Smooth muscle cell (in vitro differentiated cells): ENCODE data around the gene RPS6KB1. TPM values are rescaled to one million over a fixed set of nuclear protein-coding genes. Genes with fewer than 3 reads are reported as not detected.

ENCODE experiments used
- DNase-seq: peaks from one replicate; lab custom pipeline; 2025; ENCODE audit not compliant: unreplicated experiment; lab: John Stamatoyannopoulos, UW
- H2AFZ ChIP-seq: fragments of 200-600 bp; sonication (generic); 2 replicates; pipeline ENCODE4 v1.6.0; 2016; ENCODE audit warnings: antibody characterized with exemption, low read depth, mild to moderate bottlenecking
- H3F3A ChIP-seq: fragments of 200-600 bp; sonication (generic); 2 replicates; pipeline ENCODE4 v1.6.0; 2017; ENCODE audit warnings: antibody characterized with exemption, low read depth
- H3K27ac ChIP-seq: fragments of 200-600 bp; sonication (generic); 2 replicates; pipeline ENCODE4 v1.5.1; 2016; ENCODE audit warnings: low read depth, mild to moderate bottlenecking
- H3K27me3 ChIP-seq: fragments of 200-600 bp; sonication (generic); 2 replicates; pipeline ENCODE4 v1.6.1; 2016; ENCODE audit warnings: low read depth, mild to moderate bottlenecking
- H3K36me3 ChIP-seq: fragments of 200-600 bp; sonication (generic); 2 replicates; pipeline ENCODE4 v1.5.1; 2016; ENCODE audit warnings: low read depth
- H3K4me1 ChIP-seq: fragments of 200-600 bp; sonication (generic); 2 replicates; pipeline ENCODE4 v1.5.1; 2016; ENCODE audit warnings: low read depth
- H3K4me2 ChIP-seq: fragments of 200-600 bp; sonication (generic); 2 replicates; pipeline ENCODE4 v1.6.0; 2016; ENCODE audit warnings: mild to moderate bottlenecking
- H3K4me3 ChIP-seq: fragments of 200-600 bp; sonication (generic); 2 replicates; pipeline ENCODE4 v1.5.1; 2016; ENCODE audit warnings: mild to moderate bottlenecking
- H3K79me2 ChIP-seq: fragments of 200-600 bp; sonication (generic); 2 replicates; pipeline ENCODE4 v1.6.0; 2016; ENCODE audit warnings: low read depth, mild to moderate bottlenecking
- H3K9ac ChIP-seq: fragments of 200-600 bp; sonication (generic); 2 replicates; pipeline ENCODE4 v1.6.0; 2016; ENCODE audit warnings: low read depth
- H3K9me3 ChIP-seq: fragments of 200-600 bp; sonication (generic); replicated peaks from 2 replicates; pipeline ENCODE4 v1.5.1; 2016; ENCODE audit warnings: low read depth
- H4K20me1 ChIP-seq: fragments of 200-600 bp; sonication (generic); 2 replicates; pipeline ENCODE4 v1.6.0; 2016; ENCODE audit warnings: low read depth
- CTCF ChIP-seq: fragments of 200-600 bp; sonication (generic); IDR thresholded peaks from 2 replicates; pipeline ENCODE4 v1.5.1; 2017; ENCODE audit warnings: borderline replicate concordance, mild to moderate bottlenecking, antibody characterized with exemption; ENCODE audit not compliant: insufficient read depth, poor library complexity, severe bottlenecking
- WGBS: methylation state at CpG from one replicate; pipeline ENCODE4 v1.1.7; 2016; ENCODE audit warnings: low lambda C conversion rate; 5-methylcytosine and 5-hydroxymethylcytosine counted together
- polyA plus RNA-seq: library from polyadenylated mRNA; unstranded; fragments of >200 nt; fragmentation: Nextera tagmentation; extraction: Ambion mirVana; gene quantifications from 2 replicates; pipeline ENCODE4 v1.2.1, GENCODE V29; 2016
- total RNA-seq: library from RNA; depleted of rRNA; stranded (reverse); fragments of >200 nt; gene quantifications from 2 replicates; pipeline ENCODE4 v1.2.3, GENCODE V29; 2014

RPS6KB1 gene
- total and polyA plus RNA-seq, 2 experiments from 2014 or later: 19.0 to 20.8 TPM

DNA sequence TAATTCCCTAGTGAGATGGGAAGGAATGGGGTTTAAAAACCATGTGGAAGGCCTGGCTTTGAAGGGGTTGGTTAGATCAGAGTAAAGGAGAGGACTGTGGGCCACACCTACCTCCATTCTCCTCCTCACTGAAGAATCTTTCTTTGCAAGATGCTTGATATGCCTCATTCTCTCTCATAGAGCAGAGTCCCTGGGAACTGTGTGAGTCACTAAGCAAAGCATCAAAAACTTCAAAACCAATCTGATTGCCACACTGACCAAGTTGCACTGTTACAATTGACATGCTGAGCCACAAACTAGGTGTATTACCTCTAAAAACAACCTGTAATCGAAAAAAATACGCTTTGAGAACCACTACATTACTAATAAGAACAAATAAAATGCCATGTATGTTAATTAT, 2.2 kb upstream of the RPS6KB1 start:
- no peaks in the 10 kb centered on the region for H3F3A ChIP-seq
- H3K9ac ChIP-seq: no peak overlapping the region
- no peak overlapping the region for H3K27ac ChIP-seq
- H3K4me3 ChIP-seq: no peak overlapping the region
- DNase-seq: no peak
- 96% methylated on average over 2 of the region's 2 CpGs for WGBS
- no peak overlapping the region for H3K4me2 ChIP-seq
- peaks cover 12% of the 10 kb centered on the region for H4K20me1 ChIP-seq
- no peak for TF ChIP-seq CTCF
- H2AFZ ChIP-seq: no peak overlapping the region
- peaks cover 47% of the 10 kb centered on the region for H3K79me2 ChIP-seq
- H3K9me3 ChIP-seq: no peaks in the 10 kb centered on the region
- H3K36me3 ChIP-seq: no peaks in the 10 kb centered on the region
- no peaks in the 10 kb centered on the region for H3K27me3 ChIP-seq
- peaks cover 13% of the 10 kb centered on the region for H3K4me1 ChIP-seq

DNA sequence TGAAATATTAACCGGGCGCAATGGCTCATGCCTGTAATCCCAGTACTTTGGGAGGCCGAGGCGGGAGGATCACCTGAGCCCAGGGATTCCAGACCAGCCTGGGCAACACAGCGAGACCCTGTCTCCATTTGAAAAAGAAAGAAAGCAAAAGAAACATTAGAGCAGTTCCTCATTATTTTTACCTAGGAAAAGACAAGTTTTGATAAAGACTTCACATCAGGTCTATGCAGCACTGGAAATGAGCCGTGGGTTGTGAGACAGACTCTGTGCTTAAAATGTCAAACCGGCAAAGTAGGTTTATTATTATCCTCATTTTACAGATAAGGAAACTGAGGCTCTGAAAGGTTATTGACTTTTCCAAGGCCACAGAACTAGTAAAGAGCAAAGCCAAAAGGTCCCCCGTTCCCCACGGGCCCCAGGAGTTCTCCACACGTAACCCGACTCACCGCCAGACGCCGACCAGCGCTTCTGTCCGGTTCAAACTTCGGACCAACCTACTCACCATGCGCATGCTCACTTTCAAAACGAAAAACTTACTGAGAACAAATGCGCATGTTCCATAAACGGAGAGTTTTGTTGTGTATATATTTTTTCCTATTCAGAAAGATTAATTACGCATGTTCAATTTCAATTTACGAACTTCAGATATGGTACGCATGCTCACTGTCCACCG, 534 bp upstream of the RPS6KB1 start:
- H3K9ac ChIP-seq: peak overlapping the region; percentile 72
- peaks cover 63% of the 10 kb centered on the region for H3K79me2 ChIP-seq
- H3K27ac ChIP-seq: peak overlapping the region; percentile 61
- peak overlapping the region; percentile 96 for H2AFZ ChIP-seq
- no peaks in the 10 kb centered on the region for H3K36me3 ChIP-seq
- peak overlapping the region; percentile 87 for H3K4me2 ChIP-seq
- WGBS: 16% methylated on average over 25 of the region's 25 CpGs
- H3K27me3 ChIP-seq: no peaks in the 10 kb centered on the region
- no peaks in the 10 kb centered on the region for H3F3A ChIP-seq
- DNase-seq: peak; percentile 47
- no peak for TF ChIP-seq CTCF
- H3K4me3 ChIP-seq: peak overlapping the region; percentile 74
- H3K9me3 ChIP-seq: no peaks in the 10 kb centered on the region
- H3K4me1 ChIP-seq: peaks cover 13% of the 10 kb centered on the region
- peaks cover 20% of the 10 kb centered on the region for H4K20me1 ChIP-seq

GRCh38 chr17:59893676-59894100, 767 bp downstream of the RPS6KB1 start:
- H3K4me2 ChIP-seq: peak overlapping the region; percentile 87
- DNase-seq: no peak
- peak overlapping the region; percentile 69 for H3K9ac ChIP-seq
- H3K4me3 ChIP-seq: peak overlapping the region; percentile 74
- H3K27me3 ChIP-seq: no peaks in the 10 kb centered on the region
- no peaks in the 10 kb centered on the region for H3F3A ChIP-seq
- H4K20me1 ChIP-seq: peaks cover 32% of the 10 kb centered on the region
- peak overlapping the region; percentile 76 for H2AFZ ChIP-seq
- H3K79me2 ChIP-seq: peaks cover 76% of the 10 kb centered on the region
- 8% methylated on average over 11 of the region's 11 CpGs for WGBS
- peaks cover 13% of the 10 kb centered on the region for H3K4me1 ChIP-seq
- TF ChIP-seq CTCF: no peak
- H3K27ac ChIP-seq: peak overlapping the region; percentile 42
- no peaks in the 10 kb centered on the region for H3K36me3 ChIP-seq
- no peaks in the 10 kb centered on the region for H3K9me3 ChIP-seq

DNA sequence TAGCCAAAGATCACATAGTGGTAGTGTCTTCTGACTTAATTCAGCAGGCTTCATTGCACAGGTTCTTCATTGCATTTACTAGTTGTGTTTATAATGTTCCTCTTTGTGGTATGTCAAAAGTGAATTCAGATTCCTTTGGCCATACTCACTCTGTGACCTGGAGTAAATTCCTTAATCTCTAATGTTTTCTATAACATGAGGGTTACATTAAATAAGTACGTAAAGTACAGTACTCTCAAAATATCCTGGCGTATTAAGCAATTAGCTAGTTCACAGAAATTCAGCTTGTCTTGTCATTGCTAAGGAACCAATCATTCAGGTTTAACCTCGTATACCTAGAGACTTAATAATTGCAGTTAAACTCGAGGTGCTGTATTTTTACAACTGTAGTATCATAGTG, 4.2 kb downstream of the RPS6KB1 start:
- Histone ChIP-seq H3K9ac (no peak overlapping the region), H3K27me3 (no peaks in the 10 kb centered on the region), H3K4me1 (peaks cover 7% of the 10 kb centered on the region), H3K4me2 (no peak overlapping the region), H3K9me3 (no peaks in the 10 kb centered on the region), H4K20me1 (peaks cover 56% of the 10 kb centered on the region), H3F3A (no peaks in the 10 kb centered on the region), H2AFZ (no peak overlapping the region), H3K79me2 (peaks cover 91% of the 10 kb centered on the region), H3K27ac (no peak overlapping the region), H3K36me3 (no peaks in the 10 kb centered on the region), H3K4me3 (no peak overlapping the region)
- WGBS: 90% methylated on average over 4 of the region's 4 CpGs
- DNase-seq: no peak
- no peak for TF ChIP-seq CTCF
